ENCODE results near the gene AJAP1.

GRCh38 chr1:4674117-4674516, 19.7 kb downstream of the AJAP1 start:
- TF ChIP-seq POLR2A (IDR thresholded peaks at IDR 0.05; ENCODE audit: low read length) (no peak), GATA1 (IDR thresholded peaks at IDR 0.05; ENCODE audit: low read depth, low read length) (no peak)
